ENCODE measurements around the gene ZFAND3. TPM values are rescaled to one million over a fixed set of nuclear protein-coding genes. Genes with fewer than 3 reads are reported as not detected.

Gene ZFAND3
- polyA plus RNA-seq, 1 donor (not counting 4 experiments of a cell fraction or from before 2014, with no cell fraction given), result 19.6 TPM

DNA sequence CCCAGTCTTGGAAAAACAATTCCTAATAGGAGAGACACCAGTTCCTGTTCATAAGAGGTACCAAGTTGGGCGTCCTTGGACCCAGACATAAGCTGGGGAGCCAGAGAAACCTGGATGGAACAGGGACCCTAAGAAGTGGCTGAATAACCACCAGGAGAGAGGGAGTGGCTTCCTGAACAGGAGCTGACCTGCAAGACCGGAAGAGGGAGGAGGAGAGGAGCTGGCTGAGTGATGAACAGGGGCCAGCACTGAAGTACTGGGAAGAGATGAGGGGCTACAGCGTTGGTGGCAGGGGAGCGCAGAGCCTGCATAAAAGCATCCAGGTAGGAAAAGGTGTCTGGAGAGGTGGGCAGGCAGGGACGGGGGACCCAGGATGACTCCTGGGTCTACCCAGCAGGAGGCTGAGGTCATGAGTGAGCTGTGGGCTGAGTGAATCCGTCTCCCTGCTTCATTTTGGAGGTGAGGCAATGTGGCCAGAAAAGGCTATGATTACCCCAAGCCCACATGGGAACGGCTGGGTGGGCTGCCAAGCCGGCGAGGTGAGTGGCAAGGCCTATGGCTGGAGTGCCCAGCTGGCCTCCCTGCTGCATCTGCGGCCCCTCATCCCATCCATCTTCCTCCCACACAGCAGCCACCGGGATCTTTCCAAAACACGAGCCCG lies 34.4 kb upstream of the ZFAND3 start:
- no peak overlapping the region for H3K27ac ChIP-seq (ENCODE audit: control insufficient read depth, insufficient read depth, low read length)
- H3K4me3 ChIP-seq (ENCODE audit: control insufficient read depth in 2 of 3, extremely low read depth in 1 of 3, insufficient read depth in 2 of 3, low read depth in 1 of 3, low read length in 3 of 3), result peak overlapping the region in 1 of 3 experiments; percentile 39
- peak; percentile 85 for FAIRE-seq
- H3K4me2 ChIP-seq (ENCODE audit: control insufficient read depth, extremely low read depth, insufficient read depth, low read depth, low read length), result peak overlapping the region; percentile 80
- no peaks in the 10 kb centered on the region for H3K36me3 ChIP-seq (ENCODE audit: control insufficient read depth in 2 of 2, extremely low read depth in 1 of 2, insufficient read depth in 2 of 2, low read length in 2 of 2)
- TF ChIP-seq EZH2 (IDR thresholded peaks at IDR 0.05; ENCODE audit: low read length), result no peak
- TF ChIP-seq, protein P1, sequence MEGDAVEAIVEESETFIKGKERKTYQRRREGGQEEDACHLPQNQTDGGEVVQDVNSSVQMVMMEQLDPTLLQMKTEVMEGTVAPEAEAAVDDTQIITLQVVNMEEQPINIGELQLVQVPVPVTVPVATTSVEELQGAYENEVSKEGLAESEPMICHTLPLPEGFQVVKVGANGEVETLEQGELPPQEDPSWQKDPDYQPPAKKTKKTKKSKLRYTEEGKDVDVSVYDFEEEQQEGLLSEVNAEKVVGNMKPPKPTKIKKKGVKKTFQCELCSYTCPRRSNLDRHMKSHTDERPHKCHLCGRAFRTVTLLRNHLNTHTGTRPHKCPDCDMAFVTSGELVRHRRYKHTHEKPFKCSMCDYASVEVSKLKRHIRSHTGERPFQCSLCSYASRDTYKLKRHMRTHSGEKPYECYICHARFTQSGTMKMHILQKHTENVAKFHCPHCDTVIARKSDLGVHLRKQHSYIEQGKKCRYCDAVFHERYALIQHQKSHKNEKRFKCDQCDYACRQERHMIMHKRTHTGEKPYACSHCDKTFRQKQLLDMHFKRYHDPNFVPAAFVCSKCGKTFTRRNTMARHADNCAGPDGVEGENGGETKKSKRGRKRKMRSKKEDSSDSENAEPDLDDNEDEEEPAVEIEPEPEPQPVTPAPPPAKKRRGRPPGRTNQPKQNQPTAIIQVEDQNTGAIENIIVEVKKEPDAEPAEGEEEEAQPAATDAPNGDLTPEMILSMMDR (optimal IDR thresholded peaks at IDR 0.05 in 1 of 3, IDR thresholded peaks at IDR 0.05 in 1 of 3, conservative IDR thresholded peaks at IDR 0.05 in 1 of 3; ENCODE audit: extremely low read depth in 1 of 3, insufficient read depth in 2 of 3, low read length in 3 of 3), result no peak
- DNase-seq (ENCODE audit: low read depth, low spot score), result no peak
- no peaks in the 10 kb centered on the region for H3K9me3 ChIP-seq (ENCODE audit: control insufficient read depth, low read depth, low read length)
- H4K20me1 ChIP-seq (ENCODE audit: control insufficient read depth, extremely low read depth, insufficient read depth, low read length), result no peaks in the 10 kb centered on the region
- peak overlapping the region; percentile 91 for H2AFZ ChIP-seq (ENCODE audit: control insufficient read depth, low read length)
- no peaks in the 10 kb centered on the region for H3K9me1 ChIP-seq (ENCODE audit: control insufficient read depth, extremely low read depth, insufficient read depth, low read length)
- no peak overlapping the region for H3K9ac ChIP-seq (ENCODE audit: control insufficient read depth, extremely low read depth, insufficient read depth, low read length)
- H3K27me3 ChIP-seq (ENCODE audit: control insufficient read depth, extremely low read depth, insufficient read depth, low read length), result no peaks in the 10 kb centered on the region
- peaks cover 29% of the 10 kb centered on the region for H3K4me1 ChIP-seq (ENCODE audit: control insufficient read depth, extremely low read depth, insufficient read depth, low read length)
- dilution Hi-C loops (cut with MboI; ENCODE audit: extremely low pct_ligation_motif_present, low sequenced_read_pairs), result no loop called here
- no peaks in the 10 kb centered on the region for H3K79me2 ChIP-seq (ENCODE audit: control insufficient read depth, insufficient read depth, low read length)

DNA sequence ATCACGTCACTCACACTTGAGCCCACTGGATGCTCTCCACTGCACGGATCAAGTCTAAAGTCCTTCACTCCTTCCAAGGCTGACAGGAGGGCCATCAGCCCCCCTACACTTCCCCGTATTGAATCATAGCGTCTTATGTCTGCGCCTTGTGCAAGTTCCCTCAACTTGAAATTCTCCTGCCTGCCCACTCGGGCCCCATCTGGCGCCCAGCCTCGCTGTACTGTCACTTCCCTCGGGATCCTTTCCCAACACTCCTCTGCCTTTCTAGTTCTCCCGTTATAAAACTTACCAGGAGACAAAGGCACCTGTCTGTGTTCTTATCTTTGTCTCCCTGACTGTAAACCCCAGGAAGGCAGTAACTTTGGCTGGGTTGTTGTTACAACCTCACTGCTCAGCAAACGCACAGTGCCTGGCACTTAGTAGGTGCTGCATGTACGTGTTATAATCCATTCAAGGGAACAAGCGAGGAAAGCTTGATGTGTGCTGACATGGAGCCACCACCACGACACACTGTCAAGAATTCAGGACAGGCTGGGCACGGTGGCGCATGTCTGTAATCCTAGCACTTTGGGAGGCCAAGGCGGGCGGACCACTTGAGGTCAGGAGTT lies 33.8 kb upstream of the ZFAND3 start:
- Histone ChIP-seq H3K27ac (ENCODE audit: control insufficient read depth, insufficient read depth, low read length) (no peak overlapping the region), H3K36me3 (ENCODE audit: control insufficient read depth in 2 of 2, extremely low read depth in 1 of 2, insufficient read depth in 2 of 2, low read length in 2 of 2) (no peaks in the 10 kb centered on the region), H3K27me3 (ENCODE audit: control insufficient read depth, extremely low read depth, insufficient read depth, low read length) (no peaks in the 10 kb centered on the region), H3K4me1 (ENCODE audit: control insufficient read depth, extremely low read depth, insufficient read depth, low read length) (peaks cover 30% of the 10 kb centered on the region), H4K20me1 (ENCODE audit: control insufficient read depth, extremely low read depth, insufficient read depth, low read length) (no peaks in the 10 kb centered on the region), H3K79me2 (ENCODE audit: control insufficient read depth, insufficient read depth, low read length) (no peaks in the 10 kb centered on the region), H3K4me3 (ENCODE audit: control insufficient read depth in 2 of 3, extremely low read depth in 1 of 3, insufficient read depth in 2 of 3, low read depth in 1 of 3, low read length in 3 of 3) (no peak overlapping the region), H3K9me3 (ENCODE audit: control insufficient read depth, low read depth, low read length) (no peaks in the 10 kb centered on the region), H2AFZ (ENCODE audit: control insufficient read depth, low read length) (no peak overlapping the region), H3K9me1 (ENCODE audit: control insufficient read depth, extremely low read depth, insufficient read depth, low read length) (no peaks in the 10 kb centered on the region), H3K9ac (ENCODE audit: control insufficient read depth, extremely low read depth, insufficient read depth, low read length) (no peak overlapping the region), H3K4me2 (ENCODE audit: control insufficient read depth, extremely low read depth, insufficient read depth, low read depth, low read length) (no peak overlapping the region)
- dilution Hi-C loops (cut with MboI; ENCODE audit: extremely low pct_ligation_motif_present, low sequenced_read_pairs), result no loop called here
- TF ChIP-seq, protein P1 (optimal IDR thresholded peaks at IDR 0.05 in 1 of 3, IDR thresholded peaks at IDR 0.05 in 1 of 3, conservative IDR thresholded peaks at IDR 0.05 in 1 of 3; ENCODE audit: extremely low read depth in 1 of 3, insufficient read depth in 2 of 3, low read length in 3 of 3), result no peak
- TF ChIP-seq EZH2 (IDR thresholded peaks at IDR 0.05; ENCODE audit: low read length), result no peak
- DNase-seq (ENCODE audit: low read depth, low spot score) (no peak), FAIRE-seq (no peak)

Measured in keratinocyte (primary cell).